Measurements from ENCODE around the gene VSIG10.

Gene VSIG10

GRCh38 chr12:118063576-118064391, 40.0 kb downstream of the VSIG10 start:
- TF ChIP-seq ZBTB44 (tag by site-specific recombination; IDR thresholded peaks at IDR 0.05) = peak; percentile 81
- TF ChIP-seq PRDM6 (tag by site-specific recombination; IDR thresholded peaks at IDR 0.05) = peak; percentile 45; the same call in 1 of the 2 replicates
- TF ChIP-seq MZF1 (tag by site-specific recombination; IDR thresholded peaks at IDR 0.05; ENCODE audit: borderline replicate concordance) = no peak
- 0 out of 2 replicates have a peak, but pooled peaks cover 3% of the 10 kb centered on the region for H3K4me1 ChIP-seq (ENCODE audit: control insufficient read depth, insufficient read depth, low read length)
- H3K4me3 ChIP-seq (ENCODE audit: low read depth, low read length) = no peak overlapping the region
- CTCF ChIA-PET = interaction anchor here (0.6 to 5.3 kb wide), 6 partner anchors 8 to 559 kb away, joined by 3 to 44 read pairs (median 3); no protein-coding TSS in a partner anchor
- no peak overlapping the region for H3K27ac ChIP-seq (ENCODE audit: extremely low read depth, low read depth, low read length)
- no peaks in the 10 kb centered on the region for H3K9me3 ChIP-seq (ENCODE audit: control insufficient read depth, insufficient read depth, low read depth, low read length)
- POLR2A ChIA-PET = interaction anchor here (0.5 to 0.9 kb wide), 5 partner anchors 27 to 91 kb away, joined by 3 to 6 read pairs (median 4); partner anchors contain the start of gene PEBP1
- H3K36me3 ChIP-seq (ENCODE audit: control insufficient read depth in 2 of 2, insufficient read depth in 1 of 2, low read length in 2 of 2) = no peaks in the 10 kb centered on the region; a peak in 1 of 3 replicates

GRCh38 chr12:118061873-118062843, 41.7 kb downstream of the VSIG10 start:
- Histone ChIP-seq H3K9me3 (ENCODE audit: control insufficient read depth, insufficient read depth, low read depth, low read length) (no peaks in the 10 kb centered on the region), H3K36me3 (ENCODE audit: control insufficient read depth in 2 of 2, insufficient read depth in 1 of 2, low read length in 2 of 2) (no peaks in the 10 kb centered on the region; a peak in 1 of 3 replicates), H3K4me1 (ENCODE audit: control insufficient read depth, insufficient read depth, low read length) (0 out of 2 replicates have a peak, but pooled peaks cover 3% of the 10 kb centered on the region), H3K4me3 (ENCODE audit: low read depth, low read length) (peak overlapping the region; percentile 73), H3K27ac (ENCODE audit: extremely low read depth, low read depth, low read length) (peak overlapping the region; percentile 57; the same call in 1 of the 2 replicates)
- TF ChIP-seq PRDM1 (tag by site-specific recombination; IDR thresholded peaks at IDR 0.05) (peak; percentile 37; the same call in 1 of the 2 replicates), ZBTB10 (tag by site-specific recombination; IDR thresholded peaks at IDR 0.05) (no peak), SP2 (tag by site-specific recombination; IDR thresholded peaks at IDR 0.05) (peak; percentile 32)
- POLR2A ChIA-PET = interaction anchor here (0.7 to 1.5 kb wide), 3 partner anchors 8 to 74 kb away, joined by 3 to 7 read pairs (median 3); partner anchors contain the start of gene PEBP1
- CTCF ChIA-PET = interaction anchor here (0.6 kb wide), 1 partner anchor 172 kb away, joined by 3 read pairs; no protein-coding TSS in a partner anchor

GRCh38 chr12:118061011-118061872, 42.6 kb downstream of the VSIG10 start, which contains the start of gene WSB2:
Gene WSB2, minus strand, starts transcription at chr12:118061179. Its CDS starts 131 bp downstream, at chr12:118061048.
- POLR2A ChIA-PET = interaction anchor here (0.6 to 1.5 kb wide), 7 partner anchors 9 to 345 kb away, joined by 3 to 7 read pairs (median 4); partner anchors contain the start of gene PEBP1
- Histone ChIP-seq H3K4me3 (ENCODE audit: low read depth, low read length) (peak within 1 kb of the TSS; percentile 73), H3K36me3 (ENCODE audit: control insufficient read depth in 2 of 2, insufficient read depth in 1 of 2, low read length in 2 of 2) (no peaks in the 10 kb centered on the region; a peak in 1 of 3 replicates), H3K4me1 (ENCODE audit: control insufficient read depth, insufficient read depth, low read length) (0 out of 2 replicates have a peak, but pooled peaks cover 3% of the 10 kb centered on the region), H3K9me3 (ENCODE audit: control insufficient read depth, insufficient read depth, low read depth, low read length) (no peaks in the 10 kb centered on the region), H3K27ac (ENCODE audit: extremely low read depth, low read depth, low read length) (peak within 1 kb of the TSS; percentile 75)
- CTCF ChIA-PET = no interaction called here
- TF ChIP-seq ZBTB8A (tag by site-specific recombination; IDR thresholded peaks at IDR 0.05) = peak; percentile 54
- no peak for TF ChIP-seq AEBP2 (tag by site-specific recombination; IDR thresholded peaks at IDR 0.05; ENCODE audit: borderline replicate concordance)
- TF ChIP-seq ZBTB17 (tag by site-specific recombination; IDR thresholded peaks at IDR 0.05) = no peak
- TF ChIP-seq SP2 (tag by site-specific recombination; IDR thresholded peaks at IDR 0.05) = peak; percentile 9; the same call in 1 of the 2 replicates
- no peak for TF ChIP-seq GLI4 (tag by site-specific recombination; IDR thresholded peaks at IDR 0.05)
- TF ChIP-seq ZNF624 (tag by site-specific recombination; IDR thresholded peaks at IDR 0.05) = no peak
- peak; percentile 48; the same call in 1 of the 2 replicates for TF ChIP-seq ZBTB48 (tag by site-specific recombination; IDR thresholded peaks at IDR 0.05)
